Measurements from ENCODE around the gene LHFPL2. TPM values are rescaled to one million over a fixed set of nuclear protein-coding genes. Genes with fewer than 3 reads are reported as not detected.

Gene LHFPL2
- total and polyA plus RNA-seq, 9 of the 15 experiments (the other 6 are each of a cell fraction or from before 2014, with no cell fraction given): 1.0 to 6.6 (median 4.6) TPM

DNA sequence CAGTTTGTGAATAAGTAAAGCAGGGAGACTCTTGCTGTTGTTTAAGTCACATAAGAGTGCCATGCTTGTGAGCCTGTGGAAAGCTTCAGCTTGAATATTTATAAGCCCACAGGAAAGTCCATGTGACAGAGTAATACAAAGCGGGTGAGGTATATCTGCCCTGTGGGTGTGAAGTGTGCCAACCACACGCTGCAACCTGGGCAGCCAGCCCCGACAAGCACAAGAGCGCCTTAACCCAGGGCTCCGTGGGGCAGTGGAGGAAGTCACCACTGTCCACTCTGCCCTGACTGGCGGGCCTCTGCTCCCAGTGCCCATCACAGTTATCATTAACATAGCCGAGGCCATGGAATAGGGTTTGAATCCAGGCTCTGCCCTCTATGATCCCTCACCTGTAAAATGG lies 155.9 kb downstream of the LHFPL2 start:
- peaks cover 21% of the 10 kb centered on the region; the same call in 2 of the 3 replicates for H3K36me3 ChIP-seq (ENCODE audit: control insufficient read depth, insufficient read depth, low read length)
- no TSS peak for BruUV-seq (replicated peaks)
- in situ Hi-C loops (cut with MboI): no loop called here
- H3K9ac ChIP-seq (ENCODE audit: insufficient read depth in 1 of 2, low read depth in 2 of 2, low read length in 2 of 2): no peak overlapping the region
- no peaks in the 10 kb centered on the region for H4K20me1 ChIP-seq (replicated peaks; ENCODE audit: control insufficient read depth, insufficient read depth, low read length)
- H3K4me2 ChIP-seq (ENCODE audit: insufficient read depth, low read length): no peak overlapping the region
- intact Hi-C loops (cut with micrococcal nuclease): no loop called here
- peaks cover 2 to 4% of the 10 kb centered on the region in 2 experiments; a peak in 4 of 5 replicates for H3K4me1 ChIP-seq (replicated peaks in 1 of 2; ENCODE audit: control insufficient read depth in 2 of 2, insufficient read depth in 2 of 2, low read length in 2 of 2)
- ChIA-PET POLR2A (interaction anchor here (1.7 kb wide), 1 partner anchor 10 kb away, joined by 5 read pairs; no protein-coding TSS in a partner anchor), CTCF (ENCODE audit: low intra/inter-chr PET ratio) (no interaction called here)
- TF ChIP-seq ZNF655 (CRISPR knock-in tag; IDR thresholded peaks at IDR 0.05): no peak
- TF ChIP-seq, protein P1, sequence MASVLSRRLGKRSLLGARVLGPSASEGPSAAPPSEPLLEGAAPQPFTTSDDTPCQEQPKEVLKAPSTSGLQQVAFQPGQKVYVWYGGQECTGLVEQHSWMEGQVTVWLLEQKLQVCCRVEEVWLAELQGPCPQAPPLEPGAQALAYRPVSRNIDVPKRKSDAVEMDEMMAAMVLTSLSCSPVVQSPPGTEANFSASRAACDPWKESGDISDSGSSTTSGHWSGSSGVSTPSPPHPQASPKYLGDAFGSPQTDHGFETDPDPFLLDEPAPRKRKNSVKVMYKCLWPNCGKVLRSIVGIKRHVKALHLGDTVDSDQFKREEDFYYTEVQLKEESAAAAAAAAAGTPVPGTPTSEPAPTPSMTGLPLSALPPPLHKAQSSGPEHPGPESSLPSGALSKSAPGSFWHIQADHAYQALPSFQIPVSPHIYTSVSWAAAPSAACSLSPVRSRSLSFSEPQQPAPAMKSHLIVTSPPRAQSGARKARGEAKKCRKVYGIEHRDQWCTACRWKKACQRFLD (CRISPR knock-in tag; IDR thresholded peaks at IDR 0.05): no peak
- TF ChIP-seq, protein P2, sequence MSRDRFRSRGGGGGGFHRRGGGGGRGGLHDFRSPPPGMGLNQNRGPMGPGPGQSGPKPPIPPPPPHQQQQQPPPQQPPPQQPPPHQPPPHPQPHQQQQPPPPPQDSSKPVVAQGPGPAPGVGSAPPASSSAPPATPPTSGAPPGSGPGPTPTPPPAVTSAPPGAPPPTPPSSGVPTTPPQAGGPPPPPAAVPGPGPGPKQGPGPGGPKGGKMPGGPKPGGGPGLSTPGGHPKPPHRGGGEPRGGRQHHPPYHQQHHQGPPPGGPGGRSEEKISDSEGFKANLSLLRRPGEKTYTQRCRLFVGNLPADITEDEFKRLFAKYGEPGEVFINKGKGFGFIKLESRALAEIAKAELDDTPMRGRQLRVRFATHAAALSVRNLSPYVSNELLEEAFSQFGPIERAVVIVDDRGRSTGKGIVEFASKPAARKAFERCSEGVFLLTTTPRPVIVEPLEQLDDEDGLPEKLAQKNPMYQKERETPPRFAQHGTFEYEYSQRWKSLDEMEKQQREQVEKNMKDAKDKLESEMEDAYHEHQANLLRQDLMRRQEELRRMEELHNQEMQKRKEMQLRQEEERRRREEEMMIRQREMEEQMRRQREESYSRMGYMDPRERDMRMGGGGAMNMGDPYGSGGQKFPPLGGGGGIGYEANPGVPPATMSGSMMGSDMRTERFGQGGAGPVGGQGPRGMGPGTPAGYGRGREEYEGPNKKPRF (IDR thresholded peaks at IDR 0.05; ENCODE audit: low read depth, low read length): no peak
- TF ChIP-seq POLR2AphosphoS5 (IDR thresholded peaks at IDR 0.05; ENCODE audit: control insufficient read depth, insufficient read depth, low read depth, low read length): no peak
- no peak for TF ChIP-seq UBTF (IDR thresholded peaks at IDR 0.05; ENCODE audit: borderline replicate concordance in 1 of 2, low read depth in 2 of 2, low read length in 2 of 2)
- no peak overlapping the region for H3K4me3 ChIP-seq
- FAIRE-seq (no peak), DNase-seq (ENCODE audit: extremely low read depth in 1 of 4, low spot score in 3 of 4) (no peak), ATAC-seq (no peak)
- no peak overlapping the region for H3K27ac ChIP-seq (ENCODE audit: extremely low read depth, low read depth, low read length)
- H3K9me3 ChIP-seq (replicated peaks; ENCODE audit: control insufficient read depth, insufficient read depth, low read depth, low read length): no peaks in the 10 kb centered on the region; the same call in 1 of the 2 replicates
- H3K79me2 ChIP-seq (ENCODE audit: control insufficient read depth, insufficient read depth, low read length): no peaks in the 10 kb centered on the region
- H3K27me3 ChIP-seq (ENCODE audit: control insufficient read depth in 2 of 2, insufficient read depth in 2 of 2, low read length in 2 of 2): no peaks in the 10 kb centered on the region
- WGBS (ENCODE audit: insufficient coverage, low coverage, missing lambda C conversion rate): 89% methylated on average over 7 of the region's 7 CpGs
- H3K9me1 ChIP-seq (ENCODE audit: control insufficient read depth, insufficient read depth, low read length): no peaks in the 10 kb centered on the region
- no peak overlapping the region for H2AFZ ChIP-seq (ENCODE audit: low read depth, low read length)

Data from K562 (cell line).